Activated gamma-delta T cell (primary cell): ENCODE measurements around the gene ACOT12.

Experiments used
- DNase-seq: peaks from one replicate; lab custom pipeline; 2025; lab: John Stamatoyannopoulos, UW

The ACOT12 gene

GRCh38 chr5:81400375-81400774 is 6.4 kb upstream of the ACOT12 start:
- no peak for DNase-seq

GRCh38 chr5:81398741-81399140 is 4.8 kb upstream of the ACOT12 start:
- no peak for DNase-seq

GRCh38 chr5:81397176-81397575 is 3.2 kb upstream of the ACOT12 start:
- no peak for DNase-seq

- no peak for DNase-seq
Observed at GRCh38 chr5:81395262-81395661, 1.3 kb upstream of the ACOT12 start.

- DNase-seq = no peak
Observed at GRCh38 chr5:81393430-81393782, 528 bp downstream of the ACOT12 start.

- no peak for DNase-seq
Observed at GRCh38 chr5:81389025-81389424, 4.9 kb downstream of the ACOT12 start.

- DNase-seq = no peak
Observed at GRCh38 chr5:81388169-81388568, 5.8 kb downstream of the ACOT12 start.

GRCh38 chr5:81383867-81384266 is 10.1 kb downstream of the ACOT12 start:
- no peak for DNase-seq

- no peak for DNase-seq
Observed at GRCh38 chr5:81371354-81371876, 22.5 kb downstream of the ACOT12 start.

GRCh38 chr5:81370912-81371311 is 23.0 kb downstream of the ACOT12 start:
- DNase-seq = no peak

GRCh38 chr5:81365541-81365940 is 28.4 kb downstream of the ACOT12 start:
- DNase-seq = no peak

GRCh38 chr5:81363093-81363871 is 30.7 kb downstream of the ACOT12 start:
- DNase-seq = no peak

GRCh38 chr5:81361600-81361999 is 32.3 kb downstream of the ACOT12 start:
- no peak for DNase-seq

- no peak for DNase-seq
Observed at GRCh38 chr5:81360640-81361039, 33.3 kb downstream of the ACOT12 start.

- no peak for DNase-seq
Observed at GRCh38 chr5:81359881-81360280, 34.1 kb downstream of the ACOT12 start.

- no peak for DNase-seq
Observed at GRCh38 chr5:81359108-81359507, 34.8 kb downstream of the ACOT12 start.

- DNase-seq = no peak
Observed at GRCh38 chr5:81355291-81356251, 38.4 kb downstream of the ACOT12 start.

GRCh38 chr5:81354093-81354492 is 39.8 kb downstream of the ACOT12 start:
- DNase-seq = no peak

- DNase-seq = no peak
Observed at GRCh38 chr5:81353189-81353588, 40.7 kb downstream of the ACOT12 start.

GRCh38 chr5:81350507-81350906 is 43.4 kb downstream of the ACOT12 start:
- DNase-seq = no peak

GRCh38 chr5:81349161-81349560 is 44.8 kb downstream of the ACOT12 start:
- DNase-seq = no peak

- DNase-seq = no peak
Observed at GRCh38 chr5:81345411-81346003, 48.4 kb downstream of the ACOT12 start.
